KOPT-K1 (cell line): ENCODE data around the gene RHBDF2.

Experiments used
- H3K27ac ChIP-seq: fragments of 200-600 bp; sonication (generic); 2 replicates; pipeline ENCODE4 v1.5.1; 2016; ENCODE audit warnings: antibody characterized with exemption, mild to moderate bottlenecking, low read depth, low read length; ENCODE audit not compliant: poor library complexity, severe bottlenecking
- H3K36me3 ChIP-seq: fragments of 200-600 bp; sonication (generic); 2 replicates; pipeline ENCODE4 v1.5.1; 2017; ENCODE audit warnings: antibody characterized with exemption, mild to moderate bottlenecking, low read length, moderate library complexity; ENCODE audit not compliant: insufficient read depth
- H3K9me3 ChIP-seq: fragments of 200-600 bp; sonication (generic); 2 replicates; pipeline ENCODE4 v1.5.1; 2017; ENCODE audit warnings: antibody characterized with exemption, low read length, mild to moderate bottlenecking; ENCODE audit not compliant: insufficient read depth, poor library complexity, severe bottlenecking

Gene RHBDF2

DNA sequence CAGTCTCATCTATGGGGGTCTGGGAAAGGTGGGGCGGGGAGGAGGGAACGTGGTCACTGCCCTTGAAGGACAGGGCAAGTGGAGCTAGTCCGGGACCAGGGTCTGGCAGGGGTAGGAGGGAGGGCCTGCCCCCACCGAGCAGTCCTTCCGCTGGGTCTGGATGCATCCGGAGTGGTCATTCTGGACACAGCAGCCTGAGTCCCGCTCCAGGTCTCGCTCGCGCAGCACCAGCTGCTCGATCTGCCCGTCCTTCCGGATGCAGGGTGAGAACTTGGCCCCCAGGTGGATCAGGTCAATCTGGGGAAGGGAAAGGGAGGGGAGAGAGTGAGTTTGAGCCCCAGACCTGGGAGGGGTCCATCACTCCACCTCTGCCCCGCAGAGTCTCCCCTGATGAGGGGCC is 27.0 kb downstream of the RHBDF2 start:
- H3K9me3 ChIP-seq = no peaks in the 10 kb centered on the region
- H3K27ac ChIP-seq = no peak overlapping the region
- H3K36me3 ChIP-seq = no peaks in the 10 kb centered on the region

- no peaks in the 10 kb centered on the region for H3K36me3 ChIP-seq
- no peaks in the 10 kb centered on the region for H3K9me3 ChIP-seq
- H3K27ac ChIP-seq = no peak overlapping the region
These were observed 27.7 kb downstream of the RHBDF2 start for GRCh38 chr17:76473541-76473985.

DNA sequence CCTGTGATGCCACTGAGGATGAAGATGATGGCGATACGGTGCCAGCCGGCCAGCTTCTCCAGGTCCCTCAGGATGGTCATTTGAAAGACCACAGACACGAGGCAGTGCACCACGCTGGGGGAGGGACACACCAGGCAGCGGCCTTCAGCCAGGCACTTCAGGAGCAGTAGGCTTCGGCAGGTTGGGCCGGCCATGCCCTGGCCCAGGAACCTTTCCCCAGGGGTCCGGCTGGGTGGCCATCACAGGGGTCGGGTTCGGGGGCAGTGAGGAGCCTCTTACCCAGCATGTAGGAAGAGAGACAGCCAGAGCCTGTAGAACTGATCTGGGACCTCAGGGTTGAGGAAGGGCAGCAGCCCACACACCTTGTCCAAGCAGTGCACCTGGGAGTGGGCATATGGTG is 28.5 kb downstream of the RHBDF2 start:
- no peaks in the 10 kb centered on the region for H3K36me3 ChIP-seq
- H3K9me3 ChIP-seq = no peaks in the 10 kb centered on the region
- H3K27ac ChIP-seq = no peak overlapping the region

DNA sequence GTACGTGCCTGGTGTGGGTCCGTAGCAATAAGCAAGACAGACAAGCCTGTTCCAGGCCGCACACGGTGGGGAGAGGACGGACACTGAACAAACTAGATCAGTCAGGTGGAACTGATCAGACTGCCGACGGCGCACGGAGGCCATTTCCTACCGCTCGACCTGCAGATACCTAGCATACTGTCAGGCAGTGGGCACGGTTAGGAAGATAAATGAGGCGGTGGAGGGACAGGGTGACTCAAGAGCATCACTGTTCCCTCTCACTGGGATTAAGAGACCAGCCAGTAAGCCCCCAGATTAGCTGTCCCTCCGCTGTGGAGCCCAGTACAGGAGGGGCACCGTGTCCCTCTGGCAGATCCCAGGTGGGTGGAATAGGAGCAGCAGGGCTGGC is 29.0 kb downstream of the RHBDF2 start:
- Histone ChIP-seq H3K36me3 (no peaks in the 10 kb centered on the region), H3K9me3 (no peaks in the 10 kb centered on the region), H3K27ac (no peak overlapping the region)

DNA sequence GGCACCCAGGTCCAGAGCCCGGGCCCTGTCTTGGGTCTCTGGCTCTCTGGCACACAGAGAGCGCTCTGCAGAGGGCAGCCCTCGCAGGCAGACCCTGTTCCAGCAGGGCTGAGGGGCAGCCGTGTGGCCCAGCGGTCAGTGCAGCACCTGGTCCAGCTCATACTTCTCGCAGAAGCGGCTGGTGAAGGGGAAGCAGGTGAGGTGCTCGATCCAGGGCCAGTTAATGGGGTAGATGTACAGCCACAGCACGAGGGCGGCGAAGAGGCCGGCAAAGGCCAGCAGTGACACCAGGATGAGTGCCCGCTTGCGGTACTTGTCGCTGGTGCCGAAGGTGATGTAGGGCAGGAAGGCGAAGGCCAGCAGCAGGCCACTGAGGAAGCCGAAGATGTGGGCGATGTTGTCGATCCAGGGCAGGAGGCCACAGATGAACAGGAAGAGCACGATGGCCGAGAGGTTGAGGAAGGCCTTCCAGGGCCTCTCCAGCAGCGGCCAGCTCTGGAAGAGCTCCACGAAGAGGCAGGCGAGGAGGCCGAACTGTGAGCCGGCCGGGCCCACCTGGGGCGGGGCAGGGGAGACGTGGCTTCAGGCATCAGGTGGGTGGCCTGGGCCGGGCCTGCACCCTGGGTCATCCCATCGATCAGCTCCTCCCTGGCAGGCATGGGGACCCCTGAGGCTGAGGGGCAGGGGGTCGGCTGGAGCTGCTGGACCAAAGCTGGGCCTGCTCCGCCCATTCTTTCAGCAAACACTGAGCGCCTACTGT is 29.5 kb downstream of the RHBDF2 start:
- Histone ChIP-seq H3K9me3 (no peaks in the 10 kb centered on the region), H3K36me3 (no peaks in the 10 kb centered on the region), H3K27ac (no peak overlapping the region)

DNA sequence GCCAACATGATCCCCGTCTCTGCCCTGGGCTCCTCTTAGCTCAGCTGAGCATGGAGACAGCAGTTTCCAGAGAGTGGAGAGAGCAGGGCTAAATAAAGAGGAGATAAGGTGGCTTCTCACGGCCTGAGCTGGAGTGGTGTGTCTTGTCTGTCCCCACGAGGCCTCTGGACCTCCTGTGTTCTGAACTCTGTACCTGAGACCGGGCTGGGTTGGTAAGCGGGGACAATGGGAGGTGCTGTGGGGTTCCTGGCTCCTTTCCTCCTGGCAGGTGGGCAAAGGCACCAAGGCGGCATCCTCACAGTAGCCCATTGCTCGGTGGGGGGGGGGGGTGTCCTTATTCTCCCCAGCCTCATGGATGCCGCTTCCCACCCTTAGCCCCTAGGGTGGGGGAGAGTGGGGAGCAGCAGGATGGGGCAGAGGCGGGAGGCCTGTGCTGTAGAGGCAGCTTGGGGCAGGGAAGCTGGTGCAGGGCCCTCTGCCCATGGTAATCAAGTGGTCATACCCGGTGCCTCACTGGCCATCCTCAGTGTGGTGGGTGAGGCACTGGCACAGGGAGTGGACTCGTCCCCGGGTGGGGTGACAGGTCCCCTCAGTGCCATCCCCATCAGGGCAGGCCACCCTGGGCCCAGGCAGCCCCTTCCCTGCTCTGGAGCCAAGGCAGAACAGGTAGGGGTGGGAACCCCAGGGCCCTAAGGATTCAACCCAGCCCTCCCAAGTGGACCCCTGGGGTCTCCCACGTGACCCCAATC is 31.1 kb downstream of the RHBDF2 start:
- H3K9me3 ChIP-seq = no peaks in the 10 kb centered on the region
- H3K27ac ChIP-seq = no peak overlapping the region
- no peaks in the 10 kb centered on the region for H3K36me3 ChIP-seq

DNA sequence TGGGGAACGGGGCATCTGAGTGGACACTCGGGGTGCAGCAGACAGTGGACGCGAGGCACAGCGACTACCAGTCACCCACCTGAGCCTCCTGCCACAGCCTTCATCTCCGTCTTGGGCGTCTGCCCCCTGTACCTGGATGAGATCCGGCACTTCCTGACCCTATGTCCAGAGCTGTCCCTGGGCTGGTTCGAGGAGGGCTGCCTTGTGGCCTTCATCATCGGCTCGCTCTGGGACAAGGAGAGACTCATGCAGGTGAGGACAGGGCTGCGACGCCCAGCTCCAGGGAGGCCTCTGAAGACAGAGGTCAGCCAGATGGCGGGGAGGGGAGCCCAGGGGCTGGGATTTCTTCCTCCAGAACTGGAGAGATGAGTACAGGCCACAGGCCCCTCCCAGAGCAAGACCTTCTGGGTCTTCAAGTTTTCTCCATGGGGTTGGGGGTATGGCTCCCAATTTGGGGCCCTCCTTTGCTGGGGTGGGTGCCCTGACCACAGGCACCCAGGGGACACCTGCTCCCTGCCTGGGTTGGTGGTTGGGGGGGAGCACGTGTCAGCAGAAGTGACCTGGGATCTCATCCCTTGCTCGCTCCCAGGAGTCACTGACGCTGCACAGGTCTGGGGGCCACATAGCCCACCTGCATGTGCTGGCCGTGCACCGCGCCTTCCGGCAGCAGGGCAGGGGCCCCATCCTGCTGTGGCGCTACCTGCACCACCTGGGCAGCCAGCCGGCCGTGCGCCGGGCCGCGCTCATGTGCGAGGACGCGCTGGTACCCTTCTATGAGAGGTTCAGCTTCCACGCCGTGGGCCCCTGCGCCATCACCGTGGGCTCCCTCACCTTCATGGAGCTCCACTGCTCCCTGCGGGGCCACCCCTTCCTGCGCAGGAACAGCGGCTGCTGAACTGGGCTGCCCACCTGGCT is 31.9 kb downstream of the RHBDF2 start:
- Histone ChIP-seq H3K27ac (no peak overlapping the region), H3K36me3 (no peaks in the 10 kb centered on the region), H3K9me3 (no peaks in the 10 kb centered on the region)

- H3K9me3 ChIP-seq = no peaks in the 10 kb centered on the region
- no peaks in the 10 kb centered on the region for H3K36me3 ChIP-seq
- no peak overlapping the region for H3K27ac ChIP-seq
These were observed 32.6 kb downstream of the RHBDF2 start for GRCh38 chr17:76468634-76469010.

GRCh38 chr17:76467809-76468633 is 33.2 kb downstream of the RHBDF2 start:
- H3K27ac ChIP-seq = no peak overlapping the region
- H3K9me3 ChIP-seq = no peaks in the 10 kb centered on the region

DNA sequence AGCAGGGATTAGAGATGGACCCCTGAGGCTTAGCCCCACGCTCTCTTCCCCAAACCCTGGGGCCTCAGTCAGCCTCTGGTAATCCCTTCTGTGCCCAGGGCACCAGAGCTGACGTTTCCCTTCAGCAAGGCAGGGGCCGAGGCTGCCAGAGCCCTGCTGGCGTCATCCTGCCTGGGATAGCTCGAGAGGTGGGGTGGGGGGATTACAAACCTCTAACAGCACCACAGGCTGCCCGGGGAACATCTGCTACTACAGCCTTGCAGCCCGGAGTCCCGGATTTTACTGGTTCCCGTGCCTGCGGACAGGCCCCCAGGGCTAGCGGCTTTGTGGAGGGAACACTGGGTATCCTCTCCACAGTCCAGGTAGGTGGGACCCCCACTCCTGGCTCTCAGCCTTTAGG is 33.9 kb downstream of the RHBDF2 start, which contains the start of gene AANAT:
Gene AANAT (plus strand): TSS at position 238 of the 400 bp plus-strand sequence. CDS start 1,144 bp downstream, outside the sequence.
- Histone ChIP-seq H3K27ac (no peak within 1 kb of the TSS), H3K9me3 (no peaks in the 10 kb centered on the region), H3K36me3 (no peaks in the 10 kb centered on the region)

More at GRCh38 chr17:76467809-76468633, 33.2 kb downstream of the RHBDF2 start:
- H3K36me3 ChIP-seq = no peaks in the 10 kb centered on the region

GRCh38 chr17:76466775-76467130 is 34.5 kb downstream of the RHBDF2 start:
- no peak overlapping the region for H3K27ac ChIP-seq
- H3K36me3 ChIP-seq = no peaks in the 10 kb centered on the region
- no peaks in the 10 kb centered on the region for H3K9me3 ChIP-seq

DNA sequence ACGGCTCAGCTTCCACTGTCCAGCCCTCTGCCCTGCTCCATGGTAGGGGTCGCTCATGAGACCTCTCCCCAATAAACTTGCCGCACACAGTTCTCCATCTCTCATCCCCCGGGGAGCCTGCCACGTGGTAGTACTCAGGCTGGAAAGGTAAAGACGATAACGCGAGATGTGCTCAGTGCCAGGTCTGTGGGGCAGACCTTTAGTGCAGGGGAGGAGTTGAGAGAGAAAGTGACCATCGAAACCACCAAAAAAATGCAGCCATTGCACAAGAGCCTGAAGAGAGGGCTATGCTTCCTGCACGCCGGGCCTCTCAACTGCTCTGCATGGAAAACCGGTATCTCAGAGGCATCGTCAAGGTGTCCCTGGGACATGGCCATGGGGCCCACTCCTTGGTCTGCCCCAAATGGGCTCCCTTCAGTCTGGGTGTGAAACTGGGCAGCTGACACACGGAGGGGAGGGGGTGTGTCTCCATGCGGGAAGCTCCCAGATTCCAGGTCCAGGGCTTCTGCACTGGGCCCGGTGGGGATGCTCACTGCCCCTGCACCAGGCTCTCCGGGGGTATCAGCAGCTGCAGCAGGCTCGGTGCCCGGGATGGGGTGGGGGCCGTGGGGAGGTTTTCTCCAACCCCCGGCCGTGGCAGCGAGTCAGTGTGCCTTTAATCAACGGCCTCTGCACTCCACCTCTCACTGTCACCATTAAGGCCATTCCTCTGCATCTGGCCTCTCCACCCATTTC is 38.5 kb downstream of the RHBDF2 start:
- H3K27ac ChIP-seq = no peak overlapping the region
- H3K9me3 ChIP-seq = no peaks in the 10 kb centered on the region

DNA sequence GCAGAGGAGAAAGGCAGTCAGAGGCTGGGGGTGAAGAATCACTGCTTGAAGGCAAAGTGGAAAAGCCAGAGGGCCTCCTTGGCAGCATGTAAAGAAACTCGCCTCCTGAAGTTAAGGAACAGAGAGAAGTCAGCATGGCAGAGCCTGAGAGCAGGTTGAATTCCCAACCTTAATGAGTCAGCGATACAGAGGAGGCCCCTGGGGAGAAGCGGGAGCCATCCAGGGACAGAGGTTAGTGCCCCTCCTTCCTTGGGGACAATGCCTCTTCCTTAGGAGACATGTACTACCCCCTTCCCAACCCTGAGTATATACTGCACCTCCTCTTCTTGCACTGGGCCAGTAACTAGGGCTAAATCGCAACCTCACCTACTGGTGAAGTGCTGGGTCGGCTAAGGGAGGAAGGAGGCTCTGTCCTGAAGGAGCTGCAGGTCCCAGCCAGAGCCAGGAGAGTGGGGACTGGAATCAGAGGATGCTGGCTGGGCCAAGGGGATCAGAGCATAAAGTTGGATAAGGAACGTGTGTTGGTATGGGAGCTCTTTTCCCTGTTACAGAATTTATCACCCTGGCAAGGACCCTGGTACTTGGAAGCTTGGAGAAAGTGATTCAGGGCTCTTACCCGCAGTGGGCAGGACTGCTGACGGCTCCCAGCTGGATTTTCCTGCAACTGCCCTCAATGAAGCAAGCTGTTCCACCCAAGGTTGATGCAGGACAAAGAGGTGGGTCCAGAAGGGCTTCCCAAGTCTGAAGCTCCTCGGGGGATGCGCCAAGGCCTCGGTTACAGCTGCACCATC is 39.3 kb downstream of the RHBDF2 start:
- no peak overlapping the region for H3K27ac ChIP-seq
- no peaks in the 10 kb centered on the region for H3K9me3 ChIP-seq
- H3K36me3 ChIP-seq = no peaks in the 10 kb centered on the region

More for the DNA sequence above, 38.5 kb downstream of the RHBDF2 start:
- H3K36me3 ChIP-seq = no peaks in the 10 kb centered on the region
